ENCODE results near the gene PMFBP1. TPM values are rescaled to one million over a fixed set of nuclear protein-coding genes. Genes with fewer than 3 reads are reported as not detected.
"Not testable (repeated sequence)": the region's sequence is repeated elsewhere in the genome, so short reads cannot be mapped to it uniquely, and the experiment has no call there.

The PMFBP1 gene
- total and polyA plus RNA-seq, 4 donors = 0.62 to 1.3 (median 1.0) TPM

DNA sequence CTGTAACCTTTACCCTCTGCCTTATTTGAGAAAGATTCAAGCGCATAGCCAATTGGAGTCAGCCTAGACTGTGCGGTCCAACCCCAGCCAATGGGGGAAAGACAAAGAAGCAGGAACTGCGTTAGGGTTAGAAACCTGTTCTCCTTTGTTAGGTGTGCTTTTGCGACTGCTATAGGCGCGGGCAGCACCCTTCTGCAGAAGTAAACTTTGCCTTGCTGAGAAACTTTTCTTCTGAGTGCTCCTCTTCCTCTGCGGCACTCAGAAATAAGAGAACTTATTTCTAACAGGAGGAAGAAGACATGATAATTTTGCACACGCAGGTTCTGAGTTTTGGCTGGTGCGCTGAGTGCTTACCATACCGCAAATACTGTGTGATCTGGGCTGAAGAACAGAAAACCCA lies 87.5 kb downstream of the PMFBP1 start:
- Histone ChIP-seq H3K4me1 (ENCODE audit: control insufficient read depth in 5 of 5, insufficient read depth in 5 of 5, low read length in 5 of 5) (no peaks in the 10 kb centered on the region), H3K4me3 (no peak overlapping the region), H3K9me3 (ENCODE audit: control insufficient read depth in 4 of 4, insufficient read depth in 3 of 4, low read length in 3 of 4) (peaks cover 0 to 7% (median 3%) of the 10 kb centered on the region in 4 donors), H3K36me3 (ENCODE audit: control insufficient read depth in 4 of 4, insufficient read depth in 4 of 4, low read length in 4 of 4) (peaks cover 18 to 26% (median 24%) of the 10 kb centered on the region in 4 donors), H3K27ac (ENCODE audit: low read depth in 1 of 2, low read length in 1 of 2) (no peak overlapping the region), H3K9ac (ENCODE audit: insufficient read depth in 1 of 2, low read length in 2 of 2) (no peak overlapping the region), H3K27me3 (ENCODE audit: control insufficient read depth in 3 of 3, insufficient read depth in 3 of 3, low read length in 2 of 3) (no peaks in the 10 kb centered on the region)
- ATAC-seq (ENCODE audit: insufficient read depth, low FRiP score) (no peak), DNase-seq (no peak)
- WGBS, 2 donors = 98% methylated on average over 10 of the region's 10 CpGs
- TF ChIP-seq, protein P1, sequence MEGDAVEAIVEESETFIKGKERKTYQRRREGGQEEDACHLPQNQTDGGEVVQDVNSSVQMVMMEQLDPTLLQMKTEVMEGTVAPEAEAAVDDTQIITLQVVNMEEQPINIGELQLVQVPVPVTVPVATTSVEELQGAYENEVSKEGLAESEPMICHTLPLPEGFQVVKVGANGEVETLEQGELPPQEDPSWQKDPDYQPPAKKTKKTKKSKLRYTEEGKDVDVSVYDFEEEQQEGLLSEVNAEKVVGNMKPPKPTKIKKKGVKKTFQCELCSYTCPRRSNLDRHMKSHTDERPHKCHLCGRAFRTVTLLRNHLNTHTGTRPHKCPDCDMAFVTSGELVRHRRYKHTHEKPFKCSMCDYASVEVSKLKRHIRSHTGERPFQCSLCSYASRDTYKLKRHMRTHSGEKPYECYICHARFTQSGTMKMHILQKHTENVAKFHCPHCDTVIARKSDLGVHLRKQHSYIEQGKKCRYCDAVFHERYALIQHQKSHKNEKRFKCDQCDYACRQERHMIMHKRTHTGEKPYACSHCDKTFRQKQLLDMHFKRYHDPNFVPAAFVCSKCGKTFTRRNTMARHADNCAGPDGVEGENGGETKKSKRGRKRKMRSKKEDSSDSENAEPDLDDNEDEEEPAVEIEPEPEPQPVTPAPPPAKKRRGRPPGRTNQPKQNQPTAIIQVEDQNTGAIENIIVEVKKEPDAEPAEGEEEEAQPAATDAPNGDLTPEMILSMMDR (IDR thresholded peaks at IDR 0.05; ENCODE audit: control extremely low read depth, extremely low read depth) = no peak

DNA sequence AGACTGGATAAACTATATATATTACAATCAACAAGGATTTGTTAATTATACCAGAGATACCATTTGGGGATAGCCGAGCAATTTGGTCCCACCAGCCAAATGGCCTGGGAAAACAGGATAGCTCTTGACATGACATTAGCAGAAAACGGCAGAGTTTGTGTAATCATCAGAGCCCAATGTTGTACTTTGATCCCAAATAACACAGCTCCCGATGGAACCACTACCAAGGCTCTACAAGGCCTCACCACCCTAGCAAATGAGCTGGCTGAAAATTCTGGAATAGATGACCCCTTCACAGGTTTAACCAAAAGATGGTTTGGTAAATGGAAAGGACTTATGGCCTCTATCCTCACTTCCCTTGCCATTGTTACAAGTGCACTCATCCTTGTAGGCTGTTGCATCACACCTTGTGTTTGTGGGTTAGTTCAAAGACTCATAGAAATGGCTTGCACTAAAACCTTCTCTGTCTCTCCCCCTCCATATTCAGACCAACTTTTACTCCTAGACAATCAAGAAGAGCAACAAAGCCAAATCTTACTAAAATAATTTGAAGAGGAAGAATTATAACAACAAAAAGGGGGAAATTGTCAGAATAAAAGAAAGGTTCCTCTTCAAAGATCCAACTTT lies 88.1 kb downstream of the PMFBP1 start:
- WGBS, 2 donors = 60 to 65% methylated on average over 3 of the region's 3 CpGs
- DNase-seq (no peak), ATAC-seq (ENCODE audit: insufficient read depth, low FRiP score) (no peak)
- H3K36me3 ChIP-seq (ENCODE audit: control insufficient read depth in 4 of 4, insufficient read depth in 4 of 4, low read length in 4 of 4) = peaks cover 15 to 20% (median 20%) of the 10 kb centered on the region in 4 donors
- peaks cover 0 to 7% (median 3%) of the 10 kb centered on the region in 4 donors for H3K9me3 ChIP-seq (ENCODE audit: control insufficient read depth in 4 of 4, insufficient read depth in 3 of 4, low read length in 3 of 4)
- H3K27ac ChIP-seq (ENCODE audit: low read depth in 1 of 2, low read length in 1 of 2) = no peak overlapping the region
- H3K4me3 ChIP-seq = no peak overlapping the region
- H3K27me3 ChIP-seq (ENCODE audit: control insufficient read depth in 3 of 3, insufficient read depth in 3 of 3, low read length in 2 of 3) = no peaks in the 10 kb centered on the region
- no peak overlapping the region for H3K9ac ChIP-seq (ENCODE audit: insufficient read depth in 1 of 2, low read length in 2 of 2)
- TF ChIP-seq, protein P1 (IDR thresholded peaks at IDR 0.05; ENCODE audit: control extremely low read depth, extremely low read depth) = no peak
- H3K4me1 ChIP-seq (ENCODE audit: control insufficient read depth in 5 of 5, insufficient read depth in 5 of 5, low read length in 5 of 5) = no peaks in the 10 kb centered on the region

DNA sequence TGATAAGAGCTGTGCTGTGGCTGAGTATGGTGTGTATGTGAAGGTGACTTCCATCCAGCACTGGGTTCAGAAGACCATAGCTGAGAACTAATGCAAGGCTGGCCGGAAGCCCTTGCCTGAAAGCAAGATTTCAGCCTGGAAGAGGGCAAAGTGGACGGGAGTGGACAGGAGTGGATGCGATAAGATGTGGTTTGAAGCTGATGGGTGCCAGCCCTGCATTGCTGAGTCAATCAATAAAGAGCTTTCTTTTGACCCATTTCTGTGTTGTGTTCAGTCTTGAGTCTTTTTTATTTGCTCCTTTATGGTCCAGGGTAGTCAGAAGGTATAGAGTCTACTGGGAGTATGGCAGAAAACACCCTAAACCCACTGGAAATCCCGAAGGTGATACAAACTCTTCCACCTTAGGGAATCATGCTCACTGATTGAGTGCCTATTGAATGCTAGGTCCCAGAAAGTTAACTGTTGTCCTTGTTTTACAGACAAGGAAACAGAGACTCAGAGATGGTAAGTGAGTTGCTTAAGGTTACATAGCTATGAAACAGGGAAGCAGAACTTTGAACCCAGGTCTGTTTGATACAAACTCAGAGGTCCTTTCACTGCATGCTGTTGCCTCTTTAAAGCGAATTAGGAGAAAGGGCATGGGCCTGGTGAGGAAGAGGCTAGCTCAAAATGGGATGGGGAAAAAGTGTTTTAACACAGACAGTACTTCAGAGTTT lies 94.8 kb downstream of the PMFBP1 start:
- not testable (repeated sequence) for H3K4me1 ChIP-seq (ENCODE audit: control insufficient read depth in 5 of 5, insufficient read depth in 5 of 5, low read length in 5 of 5); H3K4me3 ChIP-seq; H3K9ac ChIP-seq (ENCODE audit: insufficient read depth in 1 of 2, low read length in 2 of 2); H3K9me3 ChIP-seq (ENCODE audit: control insufficient read depth in 4 of 4, insufficient read depth in 3 of 4, low read length in 3 of 4); ATAC-seq (ENCODE audit: insufficient read depth, low FRiP score); DNase-seq; H3K27me3 ChIP-seq (ENCODE audit: control insufficient read depth in 3 of 3, insufficient read depth in 3 of 3, low read length in 2 of 3); H3K36me3 ChIP-seq (ENCODE audit: control insufficient read depth in 4 of 4, insufficient read depth in 4 of 4, low read length in 4 of 4); H3K27ac ChIP-seq (ENCODE audit: low read depth in 1 of 2, low read length in 1 of 2)
- 94 to 97% methylated on average over 1 to 2 of the region's 5 CpGs for WGBS, 2 donors

DNA sequence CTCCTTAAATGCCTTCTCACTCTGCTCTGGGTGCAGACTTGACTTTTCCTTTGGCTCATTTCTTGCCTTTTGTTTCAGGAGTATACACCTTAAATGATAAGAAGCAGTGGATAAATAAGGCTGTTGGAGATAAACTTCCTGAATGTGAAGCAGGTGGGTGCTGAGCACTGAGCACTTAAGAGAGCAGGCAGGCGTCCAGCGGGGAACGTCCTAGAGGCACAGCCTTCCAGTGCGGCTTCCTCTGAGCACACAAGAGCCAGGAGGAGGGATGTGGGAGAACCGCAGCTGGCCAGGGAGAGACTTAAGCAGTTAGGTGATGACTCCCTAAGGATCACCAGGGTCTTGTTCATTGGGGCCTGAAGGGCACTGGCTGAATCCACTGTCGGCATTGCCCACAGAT lies 96.9 kb downstream of the PMFBP1 start:
- H3K27me3 ChIP-seq (ENCODE audit: control insufficient read depth in 3 of 3, insufficient read depth in 3 of 3, low read length in 2 of 3); H3K4me1 ChIP-seq (ENCODE audit: control insufficient read depth in 5 of 5, insufficient read depth in 5 of 5, low read length in 5 of 5); H3K36me3 ChIP-seq (ENCODE audit: control insufficient read depth in 4 of 4, insufficient read depth in 4 of 4, low read length in 4 of 4); ATAC-seq (ENCODE audit: insufficient read depth, low FRiP score); H3K4me3 ChIP-seq; H3K9me3 ChIP-seq (ENCODE audit: control insufficient read depth in 4 of 4, insufficient read depth in 3 of 4, low read length in 3 of 4); H3K9ac ChIP-seq (ENCODE audit: insufficient read depth in 1 of 2, low read length in 2 of 2); DNase-seq: not testable (repeated sequence)
- peak overlapping the region in 1 of 2 donors; percentile 62 for H3K27ac ChIP-seq (ENCODE audit: low read depth in 1 of 2, low read length in 1 of 2)
- 65 to 95% methylated on average over 2 of the region's 6 CpGs for WGBS, 2 donors
